OCI-LY7 (cell line): Measurements from ENCODE around the gene RAB32.

Source experiments
- EZH2phosphoT487 ChIP-seq: fragments of 200-600 bp; sonication (generic); IDR thresholded peaks from 2 replicates; pipeline ENCODE4 v1.6.1; 2018; ENCODE audit warnings: low read depth, borderline replicate concordance, mild to moderate bottlenecking, mixed run types, antibody characterized with exemption, low read length, moderate library complexity, mixed read lengths
- TF ChIP-seq, protein P1 (sequence below): fragments of 200-600 bp; sonication (generic); conservative IDR thresholded peaks from 2 replicates; pipeline ENCODE4 v1.5.1; 2014; ENCODE audit warnings: mild to moderate bottlenecking, antibody characterized with exemption, low read length, moderate library complexity, mixed read lengths

DNA sequence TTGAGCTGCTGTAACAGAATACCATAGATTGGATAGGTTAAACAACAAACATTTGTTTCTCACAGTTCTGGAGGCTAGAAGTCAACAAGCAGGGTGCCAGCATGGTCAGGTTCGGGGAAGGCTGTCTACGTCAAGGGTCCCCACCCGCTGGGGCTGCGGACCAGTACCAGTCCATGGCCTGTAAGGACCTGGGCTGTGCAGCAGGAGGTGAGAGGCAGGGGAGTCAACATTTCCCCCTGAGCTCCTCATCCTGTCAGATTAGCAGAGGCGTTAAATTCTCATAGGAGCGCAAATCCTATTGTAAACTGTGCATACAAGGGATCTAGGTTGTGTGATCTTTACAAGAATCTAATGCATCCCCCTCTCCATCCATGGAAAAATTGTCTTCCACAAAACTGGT is 58.9 kb downstream of the RAB32 start:
- no peak for TF ChIP-seq EZH2phosphoT487
- TF ChIP-seq, protein P1, sequence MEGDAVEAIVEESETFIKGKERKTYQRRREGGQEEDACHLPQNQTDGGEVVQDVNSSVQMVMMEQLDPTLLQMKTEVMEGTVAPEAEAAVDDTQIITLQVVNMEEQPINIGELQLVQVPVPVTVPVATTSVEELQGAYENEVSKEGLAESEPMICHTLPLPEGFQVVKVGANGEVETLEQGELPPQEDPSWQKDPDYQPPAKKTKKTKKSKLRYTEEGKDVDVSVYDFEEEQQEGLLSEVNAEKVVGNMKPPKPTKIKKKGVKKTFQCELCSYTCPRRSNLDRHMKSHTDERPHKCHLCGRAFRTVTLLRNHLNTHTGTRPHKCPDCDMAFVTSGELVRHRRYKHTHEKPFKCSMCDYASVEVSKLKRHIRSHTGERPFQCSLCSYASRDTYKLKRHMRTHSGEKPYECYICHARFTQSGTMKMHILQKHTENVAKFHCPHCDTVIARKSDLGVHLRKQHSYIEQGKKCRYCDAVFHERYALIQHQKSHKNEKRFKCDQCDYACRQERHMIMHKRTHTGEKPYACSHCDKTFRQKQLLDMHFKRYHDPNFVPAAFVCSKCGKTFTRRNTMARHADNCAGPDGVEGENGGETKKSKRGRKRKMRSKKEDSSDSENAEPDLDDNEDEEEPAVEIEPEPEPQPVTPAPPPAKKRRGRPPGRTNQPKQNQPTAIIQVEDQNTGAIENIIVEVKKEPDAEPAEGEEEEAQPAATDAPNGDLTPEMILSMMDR, result no peak
